B cell (primary cell): ENCODE measurements around the gene LIPE.

Experiments used
- CTCF ChIP-seq: fragments of 200-600 bp; IDR thresholded peaks from one replicate; pipeline ENCODE4 v1.8.0; 2022; ENCODE audit warnings: antibody characterized with exemption, mild to moderate bottlenecking
- EZH2 ChIP-seq: IDR thresholded peaks from 2 replicates; pipeline ENCODE4 v1.6.1; 2012; ENCODE audit warnings: borderline replicate concordance, low read depth, mild to moderate bottlenecking, moderate library complexity, low read length; ENCODE audit not compliant: insufficient read depth, poor library complexity, severe bottlenecking

DNA sequence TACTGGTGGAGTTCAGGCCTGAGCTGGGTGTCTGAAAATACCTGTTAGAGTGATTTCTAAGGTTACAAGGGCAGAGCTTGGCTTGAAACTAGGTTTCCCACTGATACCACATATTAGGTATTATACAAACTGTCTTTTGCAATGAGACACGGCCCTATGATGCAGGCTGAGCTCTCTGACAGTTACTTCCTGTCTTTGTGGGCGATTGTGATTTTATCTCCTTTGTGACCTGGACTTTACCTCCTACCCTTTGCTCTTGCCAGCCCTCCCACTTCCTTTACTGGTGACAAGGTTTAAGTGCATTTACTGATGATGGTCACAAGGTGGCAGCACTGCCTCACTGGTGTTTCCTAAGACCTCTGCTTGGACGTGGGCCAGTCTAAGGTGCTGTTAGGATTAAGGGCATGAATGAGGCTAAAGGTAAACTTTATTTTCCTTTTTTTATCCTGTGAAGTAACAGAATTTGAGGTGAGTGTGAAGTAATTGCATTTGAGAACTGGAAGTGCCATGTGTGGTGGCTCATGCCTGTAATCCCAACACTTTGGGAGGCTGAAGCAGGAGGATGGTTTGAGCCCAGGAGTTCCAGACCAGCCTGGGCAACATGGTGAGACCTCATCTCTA is 23.2 kb upstream of the LIPE start:
- TF ChIP-seq CTCF (peak; percentile 95), EZH2 (no peak)
